Suppressor macrophage (primary cell): ENCODE results near the gene PODXL.
"Not testable (repeated sequence)": the region's sequence is repeated elsewhere in the genome, so short reads cannot be mapped to it uniquely, and the experiment has no call there.

Experiments
- DNase-seq, 4 experiments: peaks; one replicate each; pipeline ENCODE4 v3.0.0-alpha.2; 2020 to 2022

Gene PODXL

DNA sequence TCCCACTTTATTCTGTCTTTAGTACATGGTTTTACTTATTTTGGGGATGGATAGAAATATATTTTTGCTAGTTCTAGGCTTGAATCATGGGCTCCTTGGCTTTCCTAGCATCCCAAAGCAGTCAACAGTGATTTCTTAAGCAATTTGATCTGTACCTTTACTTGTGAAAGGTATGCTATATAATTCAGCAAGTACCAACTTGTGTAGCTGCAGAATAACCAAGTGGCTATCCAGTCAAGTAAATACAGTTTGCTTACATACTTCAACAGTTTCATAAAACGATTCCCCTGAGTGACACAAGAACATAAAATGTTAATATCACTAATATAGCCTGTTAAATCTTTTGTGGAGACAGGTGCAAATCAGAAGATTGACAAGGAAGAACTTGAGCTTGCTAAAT is 67.2 kb downstream of the PODXL start:
- no peak for DNase-seq

DNA sequence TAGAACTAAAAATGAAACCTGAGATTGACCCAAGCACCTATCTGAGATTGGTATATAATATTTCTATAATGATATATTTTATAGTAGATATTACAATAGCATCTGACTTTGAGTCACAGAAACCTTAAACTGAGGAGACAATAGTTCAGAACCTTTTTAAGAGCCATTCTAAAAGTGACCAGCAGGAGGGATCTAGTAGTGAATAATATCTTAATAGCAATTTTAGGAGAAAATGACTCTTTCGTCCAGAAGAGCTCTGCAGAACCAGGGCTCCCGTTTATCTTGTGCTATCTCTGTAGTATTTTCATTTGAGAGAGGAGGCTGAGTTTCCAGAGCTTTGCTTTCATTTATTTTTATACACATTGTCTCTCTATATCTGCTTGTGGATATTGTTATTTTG is 68.1 kb downstream of the PODXL start:
- DNase-seq, result peak in 1 of 4 experiments; percentile 13

DNA sequence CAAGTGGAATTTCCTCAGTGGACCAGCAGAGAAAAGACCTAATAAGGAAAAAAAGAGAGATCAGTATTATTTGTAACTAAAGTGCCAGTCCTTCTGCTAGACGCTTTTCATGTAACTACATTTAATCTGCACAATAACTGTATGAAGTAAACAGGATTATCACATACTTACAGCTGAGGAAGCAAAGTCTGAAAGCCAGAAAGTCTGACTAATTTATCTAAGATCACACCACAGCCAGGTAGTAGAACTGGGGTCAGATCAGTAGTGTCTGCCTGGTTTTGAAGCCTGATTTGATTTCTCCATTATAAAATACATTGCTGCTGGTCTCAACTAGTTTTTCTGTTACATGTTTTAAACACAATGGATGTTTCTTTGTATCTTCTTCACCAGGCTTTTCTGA is 69.2 kb downstream of the PODXL start:
- no peak for DNase-seq

DNA sequence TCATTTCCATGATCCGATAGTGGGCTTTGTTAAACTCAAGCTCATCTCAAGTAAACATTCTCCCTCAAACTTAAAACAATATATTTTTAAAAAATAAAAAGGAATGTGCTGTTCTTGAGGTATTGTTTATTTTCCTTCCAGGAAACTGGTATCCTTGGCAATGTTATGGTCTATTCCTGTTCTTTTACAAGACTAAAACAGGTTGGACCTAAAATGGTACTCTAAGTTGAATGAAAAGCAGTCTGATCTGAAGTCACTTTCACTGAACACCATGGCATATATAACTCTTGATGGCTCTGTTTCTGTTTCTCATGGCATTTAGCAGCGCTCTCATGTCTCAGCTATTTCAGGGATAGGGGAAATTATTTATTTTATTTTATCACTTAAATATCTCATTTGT is 70.1 kb downstream of the PODXL start:
- no peak for DNase-seq

DNA sequence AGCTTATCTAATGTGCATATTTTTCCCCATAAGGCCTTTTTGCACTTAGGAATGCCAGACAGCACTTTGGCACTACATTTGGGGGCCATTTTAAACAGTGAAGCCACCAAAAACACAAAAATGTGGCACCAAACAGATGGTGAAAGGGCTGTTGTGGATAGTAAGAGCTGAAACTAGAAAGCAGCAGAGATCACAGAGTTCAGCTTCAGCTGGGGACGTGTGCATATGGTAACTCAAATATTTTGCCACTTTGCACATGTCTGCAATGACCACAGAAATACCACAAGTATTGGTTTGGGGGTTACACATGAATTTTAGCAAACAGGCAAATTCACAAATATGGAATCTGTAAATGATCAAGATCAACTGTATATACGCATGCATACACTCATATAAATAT is 72.8 kb downstream of the PODXL start:
- no peak for DNase-seq

DNA sequence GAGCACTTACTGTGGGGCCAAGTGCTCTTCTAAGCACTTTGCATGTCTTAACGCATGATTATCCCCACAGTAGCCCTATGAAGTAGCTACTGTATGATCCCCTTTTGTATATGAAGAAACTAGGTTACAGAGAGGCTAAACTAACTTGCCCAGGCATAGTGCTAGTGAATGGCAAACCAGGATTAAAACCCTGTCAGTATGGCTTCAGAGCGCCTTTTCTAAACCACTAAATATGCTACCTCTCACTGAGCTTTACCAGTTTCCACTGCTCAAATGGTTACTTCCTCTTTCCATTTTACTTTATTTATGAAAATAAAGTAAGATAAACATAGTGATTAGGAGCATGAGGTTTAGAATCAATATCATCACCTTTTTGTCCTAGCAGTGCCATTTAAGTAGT is 73.6 kb downstream of the PODXL start:
- DNase-seq, result no peak

DNA sequence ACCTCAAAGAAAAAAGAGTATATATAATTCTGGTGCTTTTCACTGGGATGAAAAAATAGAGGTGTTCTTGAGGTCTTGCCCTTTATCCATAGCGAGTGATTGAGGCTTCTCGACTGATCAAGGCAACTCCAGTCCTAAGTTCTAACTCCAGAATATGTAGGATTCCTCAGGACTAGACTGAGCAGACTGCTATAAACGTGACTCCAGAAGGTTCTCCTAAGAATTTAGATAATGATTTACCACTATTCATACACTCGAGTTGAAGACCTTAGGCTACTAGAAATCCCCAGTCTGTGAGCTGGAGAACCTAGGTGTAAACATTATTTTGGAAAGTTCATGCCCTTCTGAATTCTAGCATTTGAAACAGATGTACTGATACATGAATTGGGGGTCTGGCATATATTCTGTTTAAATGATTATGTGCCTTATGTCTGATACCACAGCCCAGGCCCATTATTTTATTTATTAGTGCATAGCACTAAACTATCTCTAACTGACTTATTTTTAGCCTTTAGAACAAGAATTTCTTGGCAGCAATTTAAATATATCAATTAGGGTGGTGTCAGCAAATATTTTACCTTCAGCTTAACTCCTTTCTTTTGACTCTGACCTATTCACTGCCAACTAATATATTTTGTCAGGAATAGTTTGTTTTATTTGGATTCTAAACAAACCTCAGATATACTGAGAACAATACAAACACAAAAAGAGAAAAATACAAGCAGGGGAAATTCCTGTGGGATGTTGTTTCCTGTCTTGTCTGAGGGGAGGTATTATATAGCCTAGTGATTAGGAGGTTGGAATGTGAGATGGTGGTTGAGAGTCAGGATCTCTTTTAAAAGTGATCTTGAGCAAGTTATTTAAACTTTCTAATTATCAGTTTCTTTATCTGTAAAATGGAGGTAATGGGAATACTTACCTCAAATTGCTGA is 75.8 kb downstream of the PODXL start:
- DNase-seq, result no peak

DNA sequence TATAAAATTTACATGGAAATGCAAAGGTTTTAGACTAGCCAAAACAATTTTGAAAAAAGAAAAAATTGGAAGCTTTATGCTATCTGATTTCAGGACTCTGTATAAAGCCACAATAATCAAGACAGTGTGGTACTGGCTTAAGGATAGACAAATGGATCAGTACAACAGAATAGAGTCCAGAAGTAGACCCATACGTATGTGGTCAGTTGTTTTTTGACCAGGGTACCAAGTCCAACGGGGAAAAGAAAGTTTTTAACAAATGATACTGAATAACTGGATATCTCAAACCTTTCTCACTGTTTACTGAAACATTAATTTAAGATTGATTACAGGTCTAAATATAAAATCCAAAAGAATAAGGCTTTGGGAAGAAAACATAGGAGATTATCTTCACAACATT is 79.7 kb downstream of the PODXL start:
- DNase-seq, result no peak

DNA sequence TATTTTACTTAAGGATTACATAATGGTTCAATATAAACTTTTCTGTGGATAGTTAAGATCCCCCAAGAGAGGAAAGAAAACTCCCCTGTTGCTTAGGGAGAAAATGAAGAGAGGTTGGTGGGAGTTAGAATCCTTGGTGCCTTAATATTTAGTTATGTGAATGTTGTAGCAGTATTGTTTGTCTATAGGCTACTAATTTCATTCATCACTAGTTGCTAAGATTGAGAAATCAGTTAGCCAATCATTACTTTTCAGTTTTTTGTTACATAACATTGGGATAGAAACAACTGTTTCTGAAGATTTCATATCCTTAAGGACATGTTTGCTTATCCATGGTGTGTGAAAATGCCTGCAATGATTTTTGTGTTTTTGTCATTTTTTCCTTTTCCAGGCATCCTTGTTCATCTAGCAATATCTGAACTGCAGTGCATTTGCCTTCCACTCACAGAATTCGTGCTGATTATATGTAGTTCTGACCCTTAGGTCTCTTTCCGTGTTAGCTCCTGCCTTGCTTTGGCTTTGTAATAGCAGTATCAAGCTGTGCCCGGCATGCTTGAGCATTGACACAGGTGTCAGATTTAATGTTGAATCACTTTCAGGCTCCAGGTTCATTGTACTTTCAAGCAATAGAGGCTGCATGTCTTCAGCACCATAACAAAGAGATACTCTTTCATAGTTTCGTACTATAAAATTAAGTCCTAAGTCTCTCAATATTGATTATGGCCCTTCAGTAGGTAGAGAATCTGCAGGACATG is 85.0 kb downstream of the PODXL start:
- no peak for DNase-seq

DNA sequence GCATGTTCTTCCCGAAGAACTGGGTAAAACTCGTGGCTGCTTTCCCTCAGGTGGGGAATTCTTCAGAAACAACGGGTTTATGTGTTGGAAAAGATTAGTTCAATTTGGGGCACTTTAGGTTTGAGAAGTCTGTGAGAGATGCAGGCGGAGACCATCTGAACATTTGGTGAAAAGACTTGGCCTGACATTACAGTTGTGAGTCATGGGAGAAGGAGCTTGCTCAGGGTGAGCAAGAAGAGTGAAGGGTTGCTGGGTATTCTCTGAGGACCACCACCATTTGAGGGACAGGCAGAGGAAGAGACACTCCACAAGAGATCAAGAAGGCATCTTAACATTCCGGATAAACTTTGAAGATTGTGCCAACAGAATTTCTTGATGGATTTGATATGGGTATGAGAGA is 88.6 kb downstream of the PODXL start:
- no peak for DNase-seq

DNA sequence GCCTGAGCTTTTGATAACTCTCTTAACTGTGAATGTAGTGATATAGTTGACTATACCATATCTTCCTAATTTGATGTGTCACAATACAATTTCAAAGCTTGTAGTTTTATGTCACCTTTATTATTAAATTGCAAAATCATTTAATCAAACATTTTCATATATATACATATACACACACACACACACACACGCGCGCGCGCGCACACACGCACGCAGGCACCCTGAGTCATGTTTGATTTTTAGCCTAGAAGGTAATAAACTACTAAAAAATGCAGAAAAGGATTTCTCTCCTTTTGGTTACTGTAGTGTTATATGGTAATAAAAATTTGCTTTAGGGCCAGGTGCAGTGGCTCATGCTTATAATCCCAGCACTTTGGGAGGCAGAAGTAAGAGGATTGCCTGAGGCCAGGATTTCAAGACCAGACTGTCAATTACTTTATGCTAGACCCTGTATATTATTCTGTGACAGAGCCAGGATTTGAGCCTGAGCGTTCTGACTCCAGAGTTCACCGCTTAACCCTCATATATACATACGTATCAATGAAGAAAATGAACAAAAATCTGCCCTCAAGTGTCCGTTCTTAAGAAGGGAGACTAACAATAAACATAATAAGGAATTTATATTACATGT is 89.6 kb downstream of the PODXL start:
- no peak for DNase-seq

DNA sequence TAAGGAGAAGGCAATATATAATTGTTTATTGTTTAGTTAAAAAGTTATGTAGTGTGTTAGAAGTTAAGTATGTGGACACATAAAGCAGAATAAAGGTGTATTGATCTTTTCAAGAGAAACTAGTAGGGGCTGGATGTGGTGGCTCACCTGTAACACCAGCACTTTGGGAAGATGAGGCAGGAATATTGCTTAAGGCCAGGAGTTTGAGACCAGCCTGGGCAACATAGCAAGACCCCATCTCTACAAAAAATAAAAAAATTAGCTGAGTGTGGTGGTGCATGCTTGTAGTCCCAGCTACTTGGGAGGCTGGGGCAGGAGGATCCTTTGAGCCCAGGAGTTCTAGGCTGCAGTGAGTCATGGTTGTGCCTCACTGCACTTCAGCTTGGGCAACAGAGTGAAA is 93.7 kb downstream of the PODXL start:
- not testable (repeated sequence) for DNase-seq

DNA sequence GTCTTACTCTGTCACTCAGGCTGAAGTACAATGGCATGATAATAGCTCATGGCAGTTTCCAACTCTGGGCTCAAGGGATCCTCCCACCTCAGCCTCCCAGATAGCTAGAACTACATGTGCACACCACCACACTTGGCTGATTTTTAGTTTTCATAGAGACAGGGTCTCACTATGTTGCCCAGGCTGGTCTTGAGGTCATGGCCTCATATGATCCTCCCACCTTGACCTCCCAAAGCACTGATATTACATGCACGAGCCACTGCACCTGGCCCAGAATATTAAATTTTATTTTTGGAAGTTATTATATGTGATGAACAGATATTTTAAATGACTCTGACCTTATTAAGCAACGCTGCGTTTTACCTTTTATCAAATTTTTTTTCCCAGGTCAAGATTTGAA is 94.4 kb downstream of the PODXL start:
- no peak for DNase-seq

DNA sequence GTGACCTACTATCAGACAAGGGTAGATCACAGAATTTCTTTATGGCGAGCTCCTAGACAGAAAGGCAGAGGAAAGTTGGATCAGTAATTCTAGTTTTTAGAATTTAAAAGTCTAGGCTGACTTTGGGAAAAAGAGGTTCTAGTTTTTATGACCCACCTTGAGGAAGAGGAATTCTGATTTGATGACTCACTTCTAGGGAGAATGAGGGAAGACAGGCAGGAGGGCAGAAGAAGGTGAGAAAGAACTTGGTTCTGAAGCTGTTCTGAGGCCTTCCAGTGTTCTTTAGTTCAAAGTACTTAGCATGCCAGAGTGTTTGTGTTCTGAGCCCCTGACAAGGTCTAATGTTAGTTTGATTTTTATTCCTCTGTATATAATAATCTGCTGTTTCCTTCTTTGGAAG is 97.2 kb downstream of the PODXL start:
- no peak for DNase-seq

DNA sequence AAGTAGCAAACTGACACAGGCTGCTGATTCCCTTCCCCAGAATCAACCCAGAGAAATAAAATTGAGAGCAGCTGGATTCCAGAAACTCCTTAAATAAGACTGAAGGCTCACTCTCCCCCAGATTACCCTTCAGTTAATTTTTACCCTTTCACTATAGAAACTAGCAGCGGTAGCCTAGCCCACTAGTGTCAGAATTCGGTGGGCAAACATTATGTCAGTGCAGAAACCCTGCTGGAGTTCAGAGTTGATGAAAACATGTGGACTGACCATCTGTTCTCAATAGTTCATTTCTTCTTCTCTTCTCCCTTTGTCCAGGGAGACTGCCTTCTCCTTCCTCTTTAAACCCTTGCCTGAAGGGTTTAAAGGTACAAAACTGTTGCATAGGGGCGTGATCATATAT is 100.1 kb downstream of the PODXL start:
- no peak for DNase-seq

DNA sequence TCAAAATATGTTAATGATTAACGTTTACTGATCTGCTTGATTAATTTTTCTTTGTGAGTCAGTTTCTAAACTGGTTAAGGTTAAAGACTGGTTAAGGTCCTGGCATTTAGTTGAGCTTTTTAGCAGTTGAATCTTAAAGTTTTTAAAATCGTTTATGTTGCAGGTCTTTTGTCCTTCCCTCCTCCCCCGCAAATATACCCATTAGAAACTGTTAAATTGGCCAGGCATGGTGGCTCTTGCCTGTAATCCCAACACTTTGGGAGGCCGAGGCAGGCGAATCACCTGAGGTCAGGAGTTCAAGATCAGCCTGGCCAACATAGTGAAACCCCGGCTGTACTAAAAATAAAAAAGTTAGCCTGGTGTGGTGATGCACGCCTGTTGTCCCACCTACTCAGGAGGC is 100.9 kb downstream of the PODXL start:
- no peak for DNase-seq

DNA sequence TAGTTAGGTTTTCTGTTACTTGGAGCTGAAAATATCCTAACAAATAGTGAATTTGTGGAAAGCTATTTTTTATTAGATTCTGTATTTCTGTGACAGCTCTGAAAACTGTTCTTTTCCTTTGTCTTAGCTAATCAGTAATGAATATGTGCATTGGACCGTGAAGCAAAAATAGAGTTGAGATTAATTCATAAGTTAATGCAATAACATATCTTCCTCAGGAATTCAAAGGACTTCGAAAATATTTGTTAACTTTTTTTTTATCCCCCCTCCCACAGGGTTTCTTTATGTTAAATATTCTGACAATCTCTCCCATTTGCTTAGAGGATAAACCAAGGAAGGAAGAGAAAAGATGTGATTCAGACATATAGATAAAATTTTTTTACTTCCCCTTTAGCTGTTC is 101.4 kb downstream of the PODXL start:
- DNase-seq, result peak in 2 of 4 experiments; percentile 1 to 5

DNA sequence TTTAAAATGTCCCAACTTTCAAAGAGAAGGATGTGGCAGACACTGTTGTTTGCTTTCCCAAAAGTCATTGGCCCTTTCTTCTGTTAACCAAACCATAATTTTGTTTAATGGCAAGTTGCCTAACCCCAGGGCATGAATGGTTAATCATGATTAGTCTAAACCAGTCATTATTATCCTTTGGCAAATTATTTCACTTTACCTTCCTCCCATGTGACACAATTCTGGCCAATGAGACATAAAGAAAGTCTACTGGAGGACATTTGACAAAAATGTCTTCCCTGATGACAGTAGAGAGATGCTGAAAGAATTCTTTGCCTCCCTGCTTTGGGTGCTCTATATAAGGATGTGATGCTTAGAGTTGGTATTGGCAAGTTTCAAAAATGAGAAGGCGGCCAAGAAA is 101.9 kb downstream of the PODXL start:
- DNase-seq, result no peak
